IMR-90 (cell line): Measurements from ENCODE around the gene COL4A1. TPM values are rescaled to one million over a fixed set of nuclear protein-coding genes. Genes with fewer than 3 reads are reported as not detected.

Source experiments
- ATAC-seq: fragments of 200-7000 bp; cut with Tn5 transposase; 2 replicates; pipeline ENCODE4 v1.9.1; 2020; ENCODE audit warnings: low read depth, mild to moderate bottlenecking, moderate library complexity
- BruUV-seq: library from RNA; stranded (reverse); fragments of 400-500 nt; replicated peaks from 2 replicates; lab custom pipeline; 2021; lab: Mats Ljungman, UMichigan
- CTCF ChIA-PET: fragments of 300-600 bp; formaldehyde crosslinking; extraction: SDS; loops from one replicate; lab custom pipeline; 2021; ENCODE audit warnings: antibody characterized with exemption; lab: Yijun Ruan, JAX
- POLR2A ChIA-PET: fragments of 300-600 bp; sonication (Branson Sonifier 250); formaldehyde crosslinking; loops from one replicate; lab custom pipeline; 2022; ENCODE audit warnings: antibody characterized with exemption; ENCODE audit not compliant: unreplicated experiment; lab: Charles Lee
- DNase-seq: peaks from one replicate; pipeline ENCODE4 v3.0.0; 2013
- H2AFZ ChIP-seq: replicated peaks from 2 replicates; pipeline ENCODE3; 2013; ENCODE audit warnings: low read length, mild to moderate bottlenecking; ENCODE audit not compliant: poor library complexity
- H2AK5ac ChIP-seq: 2 replicates; pipeline ENCODE4 v1.6.1; 2013; ENCODE audit warnings: low read depth, low read length, inconsistent platforms
- H2AK9ac ChIP-seq: replicated peaks from 2 replicates; pipeline ENCODE3; 2013; ENCODE audit warnings: mild to moderate bottlenecking, low read depth, low read length, moderate library complexity; ENCODE audit not compliant: poor library complexity
- H2BK120ac ChIP-seq: 2 replicates; pipeline ENCODE4 v1.6.1; 2013; ENCODE audit warnings: low read depth, low read length, inconsistent platforms
- H2BK15ac ChIP-seq: 3 replicates; pipeline ENCODE4 v1.6.1; 2013; ENCODE audit warnings: low read depth, low read length, inconsistent platforms
- H2BK20ac ChIP-seq: 2 replicates; pipeline ENCODE4 v1.6.1; 2013; ENCODE audit warnings: low read depth, mild to moderate bottlenecking, inconsistent platforms, low read length, moderate library complexity
- H2BK5ac ChIP-seq: 2 replicates; pipeline ENCODE4 v1.6.1; 2013; ENCODE audit warnings: mild to moderate bottlenecking, low read depth, low read length, inconsistent platforms; ENCODE audit not compliant: poor library complexity, severe bottlenecking
- H3K14ac ChIP-seq: replicated peaks from 2 replicates; pipeline ENCODE4 v1.6.1; 2013; ENCODE audit warnings: low read depth, low read length, inconsistent platforms
- H3K18ac ChIP-seq: 2 replicates; pipeline ENCODE4 v1.6.1; 2013; ENCODE audit warnings: low read depth, low read length, control low read depth
- H3K23ac ChIP-seq: 2 replicates; pipeline ENCODE4 v1.6.1; 2013; ENCODE audit warnings: low read depth, low read length, inconsistent platforms
- H3K27ac ChIP-seq: 2 replicates; pipeline ENCODE4 v1.5.1; 2013; ENCODE audit warnings: mild to moderate bottlenecking, control low read depth, low read length; ENCODE audit not compliant: insufficient read depth
- H3K27me3 ChIP-seq: 2 replicates; pipeline ENCODE4 v1.6.1; 2013; ENCODE audit warnings: low read length; ENCODE audit not compliant: control insufficient read depth, insufficient read depth
- H3K36me3 ChIP-seq: 2 replicates; pipeline ENCODE4 v1.6.1; 2013; ENCODE audit warnings: low read length, mixed read lengths; ENCODE audit not compliant: control insufficient read depth, insufficient read depth
- H3K4ac ChIP-seq: 2 replicates; pipeline ENCODE4 v1.6.1; 2013; ENCODE audit warnings: low read depth, low read length, inconsistent platforms
- H3K4me1 ChIP-seq: 2 replicates; pipeline ENCODE4 v1.6.1; 2013; ENCODE audit warnings: low read length, mixed read lengths; ENCODE audit not compliant: control insufficient read depth, insufficient read depth
- H3K4me2 ChIP-seq: 2 replicates; pipeline ENCODE4 v1.6.1; 2013; ENCODE audit warnings: low read depth, mild to moderate bottlenecking, control low read depth, low read length, moderate library complexity
- H3K4me3 ChIP-seq: 2 replicates; pipeline ENCODE4 v1.5.1; 2013; ENCODE audit warnings: low read depth, mild to moderate bottlenecking, control low read depth, low read length, moderate library complexity; ENCODE audit not compliant: insufficient read depth
- H3K56ac ChIP-seq: 2 replicates; pipeline ENCODE4 v1.6.1; 2013; ENCODE audit warnings: low read length, inconsistent platforms; ENCODE audit not compliant: insufficient read depth; ENCODE audit errors: extremely low read depth
- H3K79me1 ChIP-seq, 2 experiments: 2 replicates each; pipeline ENCODE4 v1.6.1; 2013; ENCODE audit warnings: low read length in 2 of 2, inconsistent platforms in 1 of 2, low read depth in 1 of 2
- H3K9ac ChIP-seq: 2 replicates; pipeline ENCODE4 v1.6.1; 2013; ENCODE audit warnings: low read depth, low read length, control low read depth
- H3K9me1 ChIP-seq: 2 replicates; pipeline ENCODE4 v1.6.1; 2013; ENCODE audit warnings: low read length, inconsistent platforms; ENCODE audit not compliant: insufficient read depth
- H3K9me3 ChIP-seq: 2 replicates; pipeline ENCODE4 v1.6.1; 2013; ENCODE audit warnings: low read length; ENCODE audit not compliant: control insufficient read depth, insufficient read depth
- H4K20me1 ChIP-seq: 2 replicates; pipeline ENCODE4 v1.6.1; 2013; ENCODE audit warnings: low read length, inconsistent platforms; ENCODE audit not compliant: insufficient read depth
- H4K5ac ChIP-seq: 2 replicates; pipeline ENCODE4 v1.6.1; 2013; ENCODE audit warnings: mild to moderate bottlenecking, low read depth, low read length, control low read depth
- H4K8ac ChIP-seq, 2 experiments: 2 replicates each; pipeline ENCODE4 v1.6.1; 2013; ENCODE audit warnings: low read depth in 2 of 2, low read length in 2 of 2, control low read depth in 1 of 2, inconsistent platforms in 1 of 2
- H4K91ac ChIP-seq: 2 replicates; pipeline ENCODE4 v1.6.1; 2013; ENCODE audit warnings: low read depth, low read length, inconsistent platforms; ENCODE audit not compliant: insufficient read depth
- BHLHE40 ChIP-seq: fragments of 150-350 bp; IDR thresholded peaks from 2 replicates; pipeline ENCODE4 v1.6.1; 2016; ENCODE audit warnings: mild to moderate bottlenecking, low read depth, low read length
- CEBPB ChIP-seq: IDR thresholded peaks from 2 replicates; pipeline ENCODE4 v1.6.1; 2012; ENCODE audit warnings: low read depth, low read length, improper control_type of control experiment
- CHD1 ChIP-seq: IDR thresholded peaks from 2 replicates; pipeline ENCODE4 v1.6.1; 2012; ENCODE audit warnings: low read depth, low read length, improper control_type of control experiment
- FOS ChIP-seq: fragments of 150-350 bp; IDR thresholded peaks from 2 replicates; pipeline ENCODE4 v1.6.1; 2016; ENCODE audit warnings: low read depth, low read length
- MAFK ChIP-seq: IDR thresholded peaks from 2 replicates; pipeline ENCODE4 v1.6.1; 2012; ENCODE audit warnings: low read depth, low read length, improper control_type of control experiment
- MXI1 ChIP-seq: IDR thresholded peaks from 2 replicates; pipeline ENCODE4 v1.6.1; 2012; ENCODE audit warnings: low read depth, mild to moderate bottlenecking, low read length, moderate library complexity, borderline replicate concordance
- NFE2L2 ChIP-seq: fragments of 150-350 bp; IDR thresholded peaks from 2 replicates; pipeline ENCODE4 v1.6.1; 2016; ENCODE audit warnings: low read depth, mild to moderate bottlenecking, low read length
- POLR2A ChIP-seq: IDR thresholded peaks from 2 replicates; pipeline ENCODE4 v1.6.1; 2012; ENCODE audit warnings: mild to moderate bottlenecking, low read depth, low read length
- RAD21 ChIP-seq: IDR thresholded peaks from 2 replicates; pipeline ENCODE4 v1.6.1; 2012; ENCODE audit warnings: low read length, improper control_type of control experiment
- RCOR1 ChIP-seq: IDR thresholded peaks from 2 replicates; pipeline ENCODE4 v1.6.1; 2012; ENCODE audit warnings: mild to moderate bottlenecking, low read length, improper control_type of control experiment; ENCODE audit not compliant: insufficient replicate concordance
- RFX5 ChIP-seq: IDR thresholded peaks from 2 replicates; pipeline ENCODE4 v1.8.0; 2012; ENCODE audit warnings: low read depth, mild to moderate bottlenecking, low read length, moderate library complexity
- SMC3 ChIP-seq: fragments of 150-350 bp; IDR thresholded peaks from 2 replicates; pipeline ENCODE4 v1.6.1; 2016; ENCODE audit warnings: low read depth, mild to moderate bottlenecking, antibody characterized with exemption, low read length, moderate library complexity
- WGBS, 2 experiments: methylation state at CpG; one replicate each; pipeline versions ENCODE4 v1.1.5 to v1.1.7; 2013; ENCODE audit warnings: missing lambda C conversion rate in 2 of 2; ENCODE audit not compliant: insufficient read length in 1 of 2; ENCODE audit errors: extremely low coverage in 2 of 2; 5-methylcytosine and 5-hydroxymethylcytosine counted together
- dilution Hi-C: fragments of 300-500 bp; cut with HindIII; formaldehyde crosslinking; loops from one replicate; pipeline ENCODE4 v1.14.3; 2018; ENCODE audit warnings: low sequenced_read_pairs; ENCODE audit not compliant: unreplicated experiment
- in situ Hi-C: fragments of 300-500 bp; cut with MboI; formaldehyde crosslinking; loops from 3 replicates; pipeline ENCODE4 v1.14.3; 2019; ENCODE audit warnings: low sequenced_read_pairs, inconsistent platforms, mixed read lengths
- intact Hi-C: fragments of 100-400 bp; cut with micrococcal nuclease; formaldehyde crosslinking; loops from 2 replicates; pipeline ENCODE4 v1.10.0; 2022
- polyA plus RNA-seq, 3 experiments: library from polyadenylated mRNA; depleted of rRNA; stranded (reverse); fragments of >200 nt; gene quantifications; 2 replicates each; pipeline ENCODE4 v1.2.3, GENCODE V29; 2012; ENCODE audit warnings: low replicate concordance in 1 of 3
- total RNA-seq: library from RNA; depleted of rRNA; stranded (reverse); fragments of >200 nt; gene quantifications from 2 replicates; pipeline ENCODE4 v1.2.3, GENCODE V29; 2012
- TF ChIP-seq, protein P1 (sequence below): conservative IDR thresholded peaks from 2 replicates; pipeline ENCODE4 v1.5.1; 2012; ENCODE audit warnings: mild to moderate bottlenecking, low read depth, low read length, improper control_type of control experiment
- TF ChIP-seq, protein P2 (sequence below): fragments of 150-350 bp; IDR thresholded peaks from 2 replicates; pipeline ENCODE4 v1.6.1; 2017; ENCODE audit warnings: mild to moderate bottlenecking, antibody characterized with exemption, low read length, low read depth
- TF ChIP-seq, protein P3 (sequence below): fragments of 150-350 bp; IDR thresholded peaks from 2 replicates; pipeline ENCODE4 v1.6.1; 2016; ENCODE audit warnings: low read depth, mild to moderate bottlenecking, low read length, moderate library complexity, borderline replicate concordance

COL4A1 gene
- total and polyA plus RNA-seq, 2 of the 4 experiments (the other 2 are of a cell fraction), result 230 to 337 TPM

DNA sequence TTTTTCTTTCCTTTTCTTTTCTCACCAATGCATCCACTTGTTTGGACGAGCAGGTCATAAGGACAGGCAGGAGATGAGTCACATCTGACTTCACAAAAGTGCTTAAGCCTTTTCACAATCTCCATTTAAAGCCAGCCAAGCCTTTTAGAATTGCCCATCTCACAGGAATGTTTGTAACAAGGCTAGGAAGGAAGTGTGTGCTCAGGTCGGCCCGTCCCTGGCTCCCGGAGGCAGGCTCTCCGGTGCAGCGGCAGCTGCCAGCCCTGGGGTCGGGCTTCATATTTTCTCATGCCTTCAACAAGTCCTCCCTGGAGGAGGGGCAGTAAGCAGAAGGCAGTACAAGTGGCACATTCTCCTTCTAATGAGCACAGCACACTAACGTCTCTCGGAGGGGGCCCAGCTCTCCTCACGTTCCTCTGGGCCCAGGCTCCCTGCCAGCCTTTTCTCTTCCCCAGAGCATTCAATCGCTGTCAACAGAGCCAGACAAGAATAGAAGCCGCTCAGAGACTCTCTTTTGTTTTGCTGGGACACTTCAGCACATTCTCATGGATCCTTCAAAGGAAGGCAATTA lies 180.5 kb downstream of the COL4A1 start:
- Histone ChIP-seq H4K91ac (peak overlapping the region; percentile 89), H3K4me3 (0 out of 2 replicates have a peak overlapping the region, but pooled peaks have one; percentile 16), H3K36me3 (no peaks in the 10 kb centered on the region), H3K23ac (peak overlapping the region; percentile 90), H2AK9ac (no peak overlapping the region), H2BK20ac (peak overlapping the region; percentile 94), H2BK15ac (peak overlapping the region; percentile 61), H2BK120ac (peak overlapping the region; percentile 98), H3K27me3 (no peaks in the 10 kb centered on the region), H3K4ac (peak overlapping the region; percentile 93), H3K56ac (peak overlapping the region; percentile 77), H3K9ac (peak overlapping the region; percentile 56), H3K9me3 (no peaks in the 10 kb centered on the region), H3K79me1 (no peaks in the 10 kb centered on the region), H2BK5ac (peak overlapping the region; percentile 96), H2AFZ (peak overlapping the region; percentile 93), H3K14ac (peak overlapping the region; percentile 92), H3K18ac (peak overlapping the region; percentile 63), H4K5ac (peak overlapping the region; percentile 69), H3K4me2 (peak overlapping the region; percentile 81), H3K27ac (peak overlapping the region; percentile 91), H4K20me1 (no peaks in the 10 kb centered on the region), H3K4me1 (peaks cover 19% of the 10 kb centered on the region), H4K8ac (peak overlapping the region; percentile 71 to 88), H3K9me1 (peaks cover 22% of the 10 kb centered on the region), H2AK5ac (peak overlapping the region; percentile 89)
- ChIA-PET CTCF (no interaction called here), POLR2A (no interaction called here)
- peak; percentile 98 for DNase-seq
- intact Hi-C loops, result no loop called here
- no CpG with 5 or more reads among the region's 12 CpGs for WGBS, 2 experiments
- peak; percentile 85 for ATAC-seq
- in situ Hi-C loops, result no loop called here
- BruUV-seq, result no TSS peak
- dilution Hi-C loops, result no loop called here
- TF ChIP-seq POLR2A, result peak; percentile 29; the same call in 1 of the 2 replicates
- TF ChIP-seq NFE2L2, result no peak; the same call in 1 of the 2 replicates
- TF ChIP-seq MAFK, result peak; percentile 38; the same call in 1 of the 2 replicates
- TF ChIP-seq, protein P1, sequence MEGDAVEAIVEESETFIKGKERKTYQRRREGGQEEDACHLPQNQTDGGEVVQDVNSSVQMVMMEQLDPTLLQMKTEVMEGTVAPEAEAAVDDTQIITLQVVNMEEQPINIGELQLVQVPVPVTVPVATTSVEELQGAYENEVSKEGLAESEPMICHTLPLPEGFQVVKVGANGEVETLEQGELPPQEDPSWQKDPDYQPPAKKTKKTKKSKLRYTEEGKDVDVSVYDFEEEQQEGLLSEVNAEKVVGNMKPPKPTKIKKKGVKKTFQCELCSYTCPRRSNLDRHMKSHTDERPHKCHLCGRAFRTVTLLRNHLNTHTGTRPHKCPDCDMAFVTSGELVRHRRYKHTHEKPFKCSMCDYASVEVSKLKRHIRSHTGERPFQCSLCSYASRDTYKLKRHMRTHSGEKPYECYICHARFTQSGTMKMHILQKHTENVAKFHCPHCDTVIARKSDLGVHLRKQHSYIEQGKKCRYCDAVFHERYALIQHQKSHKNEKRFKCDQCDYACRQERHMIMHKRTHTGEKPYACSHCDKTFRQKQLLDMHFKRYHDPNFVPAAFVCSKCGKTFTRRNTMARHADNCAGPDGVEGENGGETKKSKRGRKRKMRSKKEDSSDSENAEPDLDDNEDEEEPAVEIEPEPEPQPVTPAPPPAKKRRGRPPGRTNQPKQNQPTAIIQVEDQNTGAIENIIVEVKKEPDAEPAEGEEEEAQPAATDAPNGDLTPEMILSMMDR, result no peak
- peak; percentile 15 for TF ChIP-seq RCOR1
- no peak for TF ChIP-seq RAD21
- TF ChIP-seq CHD1, result no peak
- TF ChIP-seq CEBPB, result peak; percentile 71; the same call in 1 of the 2 replicates
- peak; percentile 81 for TF ChIP-seq FOS
- TF ChIP-seq, protein P2, sequence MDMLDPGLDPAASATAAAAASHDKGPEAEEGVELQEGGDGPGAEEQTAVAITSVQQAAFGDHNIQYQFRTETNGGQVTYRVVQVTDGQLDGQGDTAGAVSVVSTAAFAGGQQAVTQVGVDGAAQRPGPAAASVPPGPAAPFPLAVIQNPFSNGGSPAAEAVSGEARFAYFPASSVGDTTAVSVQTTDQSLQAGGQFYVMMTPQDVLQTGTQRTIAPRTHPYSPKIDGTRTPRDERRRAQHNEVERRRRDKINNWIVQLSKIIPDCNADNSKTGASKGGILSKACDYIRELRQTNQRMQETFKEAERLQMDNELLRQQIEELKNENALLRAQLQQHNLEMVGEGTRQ, result no peak
- TF ChIP-seq, protein P3, sequence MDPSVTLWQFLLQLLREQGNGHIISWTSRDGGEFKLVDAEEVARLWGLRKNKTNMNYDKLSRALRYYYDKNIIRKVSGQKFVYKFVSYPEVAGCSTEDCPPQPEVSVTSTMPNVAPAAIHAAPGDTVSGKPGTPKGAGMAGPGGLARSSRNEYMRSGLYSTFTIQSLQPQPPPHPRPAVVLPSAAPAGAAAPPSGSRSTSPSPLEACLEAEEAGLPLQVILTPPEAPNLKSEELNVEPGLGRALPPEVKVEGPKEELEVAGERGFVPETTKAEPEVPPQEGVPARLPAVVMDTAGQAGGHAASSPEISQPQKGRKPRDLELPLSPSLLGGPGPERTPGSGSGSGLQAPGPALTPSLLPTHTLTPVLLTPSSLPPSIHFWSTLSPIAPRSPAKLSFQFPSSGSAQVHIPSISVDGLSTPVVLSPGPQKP, result no peak
- TF ChIP-seq MXI1, result no peak
- no peak for TF ChIP-seq RFX5
- peak; percentile 43; the same call in 1 of the 2 replicates for TF ChIP-seq BHLHE40
- no peak for TF ChIP-seq SMC3
